ENCODE data around the gene KCNC1. TPM values are rescaled to one million over a fixed set of nuclear protein-coding genes. Genes with fewer than 3 reads are reported as not detected.

The KCNC1 gene
- total RNA-seq, 1 donor from 2014 or later = 0.20 TPM

DNA sequence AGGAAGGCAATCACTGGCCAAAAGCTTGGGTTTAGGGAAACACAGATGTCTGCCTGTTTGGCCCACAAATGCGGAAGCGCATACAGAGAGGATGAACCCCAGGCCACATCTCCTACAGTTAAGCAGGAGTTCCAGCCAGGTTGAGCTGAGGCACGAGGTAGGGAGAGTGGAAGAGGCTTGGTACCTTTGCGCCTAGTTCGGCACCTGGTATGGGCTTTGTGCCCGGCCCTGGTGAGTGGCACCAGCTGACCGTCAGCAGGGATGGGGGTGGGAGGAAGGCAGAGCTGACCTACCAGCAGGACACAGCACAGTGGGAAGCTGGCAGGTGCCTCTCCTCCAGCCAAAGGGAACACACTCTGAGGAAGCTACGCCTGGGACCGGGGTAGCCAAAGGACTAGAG is 57.6 kb downstream of the KCNC1 start:
- Mint-ChIP-seq H3K27me3 (ENCODE audit: low read depth) (no peaks in the 10 kb centered on the region), H3K4me3 (ENCODE audit: unreplicated experiment) (no peak overlapping the region), H3K27ac (ENCODE audit: unreplicated experiment) (no peak overlapping the region), H3K36me3 (ENCODE audit: low read depth) (peaks cover 4% of the 10 kb centered on the region), H3K9me3 (ENCODE audit: low read depth) (no peaks in the 10 kb centered on the region), H3K4me1 (ENCODE audit: low read depth) (peaks cover 12% of the 10 kb centered on the region)
- TF ChIP-seq, protein P1, sequence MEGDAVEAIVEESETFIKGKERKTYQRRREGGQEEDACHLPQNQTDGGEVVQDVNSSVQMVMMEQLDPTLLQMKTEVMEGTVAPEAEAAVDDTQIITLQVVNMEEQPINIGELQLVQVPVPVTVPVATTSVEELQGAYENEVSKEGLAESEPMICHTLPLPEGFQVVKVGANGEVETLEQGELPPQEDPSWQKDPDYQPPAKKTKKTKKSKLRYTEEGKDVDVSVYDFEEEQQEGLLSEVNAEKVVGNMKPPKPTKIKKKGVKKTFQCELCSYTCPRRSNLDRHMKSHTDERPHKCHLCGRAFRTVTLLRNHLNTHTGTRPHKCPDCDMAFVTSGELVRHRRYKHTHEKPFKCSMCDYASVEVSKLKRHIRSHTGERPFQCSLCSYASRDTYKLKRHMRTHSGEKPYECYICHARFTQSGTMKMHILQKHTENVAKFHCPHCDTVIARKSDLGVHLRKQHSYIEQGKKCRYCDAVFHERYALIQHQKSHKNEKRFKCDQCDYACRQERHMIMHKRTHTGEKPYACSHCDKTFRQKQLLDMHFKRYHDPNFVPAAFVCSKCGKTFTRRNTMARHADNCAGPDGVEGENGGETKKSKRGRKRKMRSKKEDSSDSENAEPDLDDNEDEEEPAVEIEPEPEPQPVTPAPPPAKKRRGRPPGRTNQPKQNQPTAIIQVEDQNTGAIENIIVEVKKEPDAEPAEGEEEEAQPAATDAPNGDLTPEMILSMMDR (IDR thresholded peaks at IDR 0.05) = no peak
- no peak for DNase-seq (ENCODE audit: low spot score)

DNA sequence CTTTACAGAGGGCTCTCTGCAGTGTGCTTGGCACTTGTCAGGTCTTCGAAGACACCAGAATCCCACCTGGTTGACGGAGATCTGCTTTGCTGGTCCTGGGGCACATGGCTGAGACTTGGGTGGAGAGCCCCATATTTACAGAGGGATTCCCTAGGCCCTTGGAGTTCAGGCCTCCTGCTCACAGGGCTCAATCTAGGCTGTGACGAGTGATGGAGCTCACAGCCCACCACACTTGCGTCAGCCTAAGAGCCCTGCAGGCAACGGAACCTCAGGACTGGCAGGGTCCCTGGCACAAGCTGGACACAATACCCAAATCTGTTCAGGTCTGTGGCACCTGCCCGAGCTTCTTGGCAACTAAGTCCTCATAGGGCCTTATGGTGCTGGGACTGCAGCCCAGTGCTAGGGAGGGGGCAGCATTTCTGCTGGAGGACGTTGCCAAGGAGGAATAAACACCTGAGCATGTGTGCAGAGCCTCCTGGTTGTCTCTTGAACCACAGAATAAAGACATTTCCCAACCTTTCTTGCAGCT is 59.1 kb downstream of the KCNC1 start:
- H3K27ac Mint-ChIP-seq (ENCODE audit: unreplicated experiment) = no peak overlapping the region
- DNase-seq (ENCODE audit: low spot score) = no peak
- no peaks in the 10 kb centered on the region for H3K27me3 Mint-ChIP-seq (ENCODE audit: low read depth)
- H3K36me3 Mint-ChIP-seq (ENCODE audit: low read depth) = no peaks in the 10 kb centered on the region
- H3K4me3 Mint-ChIP-seq (ENCODE audit: unreplicated experiment) = no peak overlapping the region
- no peaks in the 10 kb centered on the region for H3K9me3 Mint-ChIP-seq (ENCODE audit: low read depth)
- TF ChIP-seq, protein P1 (IDR thresholded peaks at IDR 0.05) = no peak
- H3K4me1 Mint-ChIP-seq (ENCODE audit: low read depth) = peaks cover 8% of the 10 kb centered on the region

DNA sequence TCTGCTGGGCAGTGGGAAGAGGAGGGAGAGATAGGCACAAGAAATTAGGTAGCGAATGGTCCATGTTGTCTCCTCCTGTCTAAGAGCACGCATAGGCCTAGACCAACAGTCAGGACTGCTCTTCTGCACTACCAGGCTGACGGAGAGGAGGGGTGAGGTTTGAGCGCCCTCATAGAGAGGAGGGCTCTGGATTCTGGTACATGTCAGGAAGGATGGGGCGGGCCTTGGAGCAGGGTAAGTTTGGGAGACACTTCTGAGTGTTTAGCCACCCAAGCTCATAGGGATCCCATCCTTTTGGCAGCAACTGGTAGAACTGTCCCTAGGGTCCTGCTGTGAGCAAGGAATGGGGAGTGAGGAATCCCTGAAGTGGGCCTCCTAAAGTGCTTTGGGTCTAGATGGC is 60.4 kb downstream of the KCNC1 start:
- Mint-ChIP-seq H3K27me3 (ENCODE audit: low read depth) (no peaks in the 10 kb centered on the region), H3K27ac (ENCODE audit: unreplicated experiment) (no peak overlapping the region), H3K9me3 (ENCODE audit: low read depth) (no peaks in the 10 kb centered on the region), H3K36me3 (ENCODE audit: low read depth) (no peaks in the 10 kb centered on the region), H3K4me3 (ENCODE audit: unreplicated experiment) (no peak overlapping the region), H3K4me1 (ENCODE audit: low read depth) (peaks cover 8% of the 10 kb centered on the region)
- no peak for DNase-seq (ENCODE audit: low spot score)
- TF ChIP-seq, protein P1 (IDR thresholded peaks at IDR 0.05) = no peak

GRCh38 chr11:17796154-17796553 is 61.6 kb downstream of the KCNC1 start:
- Mint-ChIP-seq H3K27me3 (ENCODE audit: low read depth) (no peaks in the 10 kb centered on the region), H3K4me3 (ENCODE audit: unreplicated experiment) (no peak overlapping the region), H3K36me3 (ENCODE audit: low read depth) (no peaks in the 10 kb centered on the region), H3K27ac (ENCODE audit: unreplicated experiment) (no peak overlapping the region), H3K4me1 (ENCODE audit: low read depth) (peaks cover 3% of the 10 kb centered on the region), H3K9me3 (ENCODE audit: low read depth) (no peaks in the 10 kb centered on the region)
- TF ChIP-seq, protein P1 (IDR thresholded peaks at IDR 0.05) = no peak
- no peak for DNase-seq (ENCODE audit: low spot score)

- Mint-ChIP-seq H3K27ac (ENCODE audit: unreplicated experiment) (no peak overlapping the region), H3K4me1 (ENCODE audit: low read depth) (no peaks in the 10 kb centered on the region), H3K9me3 (ENCODE audit: low read depth) (no peaks in the 10 kb centered on the region), H3K4me3 (ENCODE audit: unreplicated experiment) (no peak overlapping the region), H3K36me3 (ENCODE audit: low read depth) (no peaks in the 10 kb centered on the region), H3K27me3 (ENCODE audit: low read depth) (no peaks in the 10 kb centered on the region)
- TF ChIP-seq, protein P1 (IDR thresholded peaks at IDR 0.05) = no peak
- DNase-seq (ENCODE audit: low spot score) = no peak
Observed at GRCh38 chr11:17798253-17798652, 63.7 kb downstream of the KCNC1 start.

Data from chondrocyte (in vitro differentiated cells).